GM12891 (cell line): ENCODE results near the gene ACSS1.

Experiments used
- POLR2A ChIP-seq: IDR thresholded peaks from 2 replicates; pipeline ENCODE4 v1.6.1; 2011; ENCODE audit warnings: low read depth, low read length, control low read depth
- POLR2AphosphoS5 ChIP-seq: IDR thresholded peaks from 2 replicates; pipeline ENCODE4 v1.6.1; 2011; ENCODE audit warnings: low read depth, low read length, control low read depth
- TAF1 ChIP-seq: IDR thresholded peaks from 2 replicates; pipeline ENCODE4 v1.6.1; 2011; ENCODE audit warnings: low read depth, low read length, control low read depth

DNA sequence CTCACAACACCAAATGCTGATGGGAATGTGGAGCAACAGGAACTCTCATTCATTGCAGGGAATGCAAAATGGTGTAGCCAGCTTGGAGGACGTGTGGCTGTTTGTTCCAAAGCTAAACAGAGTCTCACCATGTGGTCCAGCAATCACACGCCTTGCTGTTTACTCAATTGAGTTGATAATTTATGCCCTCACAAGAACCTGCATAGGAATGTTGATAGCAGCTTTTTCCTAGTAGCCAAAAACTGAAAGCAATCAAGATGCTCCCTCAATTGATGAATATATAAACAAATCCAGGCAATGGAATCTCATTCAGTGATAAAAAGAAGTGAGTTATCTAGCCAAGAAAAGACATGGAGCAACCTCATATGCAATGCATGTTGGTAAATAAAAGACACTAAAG is 39.6 kb upstream of the ACSS1 start:
- no peak for TF ChIP-seq POLR2A
- TF ChIP-seq TAF1: no peak
- TF ChIP-seq POLR2AphosphoS5: no peak
